GM11168 (cell line): ENCODE results near the gene SCAI.
"Not testable (repeated sequence)": the region's sequence is repeated elsewhere in the genome, so short reads cannot be mapped to it uniquely, and the experiment has no call there.

Experiments used
- in situ Hi-C: fragments of 300-500 bp; cut with MboI; formaldehyde crosslinking; loops from one replicate; pipeline ENCODE4 v1.12.0; 2022; ENCODE audit warnings: low sequenced_read_pairs; ENCODE audit not compliant: unreplicated experiment

SCAI gene

DNA sequence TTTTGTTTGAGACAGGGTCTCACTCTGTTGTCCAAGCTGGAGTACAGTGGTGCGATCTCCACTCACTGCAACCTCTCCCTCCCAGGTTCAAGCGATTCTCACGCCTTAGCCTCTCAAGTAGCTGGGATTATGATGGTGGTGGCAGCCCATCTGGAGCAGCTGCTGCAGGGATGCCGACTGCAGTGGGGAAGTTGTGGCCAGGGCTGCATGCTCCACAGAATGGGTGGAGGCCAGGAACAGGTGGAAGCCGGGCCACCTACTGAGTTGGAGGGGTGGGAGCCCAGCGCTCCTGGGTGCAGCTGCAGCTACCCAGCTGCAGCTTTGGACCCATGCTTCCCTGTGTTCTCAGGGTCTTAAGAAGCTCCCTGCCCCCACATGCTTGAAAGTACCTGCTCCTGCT is 99.7 kb downstream of the SCAI start:
- in situ Hi-C loops: no loop called here

DNA sequence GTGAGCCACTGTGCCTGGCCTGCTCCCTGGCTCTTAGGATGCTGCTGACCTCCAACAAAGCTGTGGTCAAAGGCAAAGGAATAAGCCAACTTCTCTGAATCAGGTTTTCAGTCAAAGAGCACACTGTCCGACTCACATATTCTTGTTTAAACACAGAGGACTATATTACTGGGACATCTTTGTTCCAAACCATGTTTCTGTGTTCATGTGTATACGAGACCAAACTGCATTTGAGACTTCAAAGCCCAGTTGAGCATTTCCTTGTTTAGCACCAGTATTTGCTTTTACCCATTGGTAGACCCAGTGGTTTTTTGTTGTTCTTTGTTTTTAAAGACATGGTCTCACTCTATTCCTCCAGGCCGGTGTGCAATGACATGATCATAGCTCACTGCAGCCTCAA is 100.2 kb downstream of the SCAI start:
- in situ Hi-C loops: no loop called here

DNA sequence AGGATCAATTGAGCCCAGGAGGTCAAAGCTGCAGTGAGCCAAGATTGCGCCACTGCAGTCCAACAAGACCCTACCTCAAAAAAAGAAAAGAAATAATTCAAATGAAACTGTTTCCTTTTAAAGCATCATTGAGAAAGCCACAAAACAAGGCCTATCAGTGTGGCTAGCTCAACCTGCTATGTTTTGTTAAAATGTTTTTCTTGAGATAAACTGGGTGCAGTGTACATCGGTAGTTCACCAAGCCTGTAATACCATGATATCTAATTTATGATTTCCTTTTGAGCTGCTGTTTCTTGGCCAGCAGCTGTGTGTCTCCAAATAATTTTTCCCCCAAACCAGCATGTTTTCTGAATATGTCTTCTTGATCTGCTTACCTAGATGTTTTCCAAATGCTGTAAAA is 105.2 kb downstream of the SCAI start:
- in situ Hi-C loops: no loop called here

DNA sequence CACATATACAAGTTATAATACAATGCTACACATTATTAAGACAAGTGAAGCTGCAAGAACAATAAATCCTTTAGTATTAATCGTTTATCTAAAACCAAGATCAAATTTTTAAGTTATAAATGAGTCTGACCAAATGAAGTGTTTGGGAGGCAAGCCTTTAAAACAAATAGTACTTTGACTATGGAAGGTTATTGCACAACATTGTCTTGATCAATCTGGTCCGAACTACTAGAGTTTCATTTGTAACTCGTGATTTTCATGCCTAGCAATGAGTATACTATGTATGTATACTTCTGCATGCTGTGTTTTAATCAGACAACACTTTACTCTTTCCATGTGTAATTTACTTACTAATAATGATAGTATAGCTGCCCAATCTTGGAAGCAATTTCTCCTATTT is 115.3 kb downstream of the SCAI start:
- in situ Hi-C loops: no loop called here

DNA sequence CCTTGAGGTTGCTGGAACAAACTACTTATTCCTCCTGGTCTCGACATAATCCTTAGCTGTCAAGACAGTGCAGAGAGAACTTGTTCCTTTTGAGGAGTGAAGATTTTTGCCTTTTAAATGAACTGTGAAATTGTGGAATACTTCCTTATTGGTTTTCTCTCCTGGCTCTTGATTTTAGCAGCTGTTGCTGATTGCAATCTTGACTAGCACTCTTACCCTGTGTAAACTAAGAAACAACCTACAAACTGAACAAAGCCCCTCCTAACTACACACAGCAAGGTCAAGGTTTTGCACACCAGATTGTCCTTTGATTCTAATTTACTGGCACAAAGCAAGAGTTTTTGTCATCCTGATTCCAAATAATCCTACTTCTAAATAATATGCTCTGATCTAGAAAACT is 118.4 kb downstream of the SCAI start:
- in situ Hi-C loops: no loop called here

DNA sequence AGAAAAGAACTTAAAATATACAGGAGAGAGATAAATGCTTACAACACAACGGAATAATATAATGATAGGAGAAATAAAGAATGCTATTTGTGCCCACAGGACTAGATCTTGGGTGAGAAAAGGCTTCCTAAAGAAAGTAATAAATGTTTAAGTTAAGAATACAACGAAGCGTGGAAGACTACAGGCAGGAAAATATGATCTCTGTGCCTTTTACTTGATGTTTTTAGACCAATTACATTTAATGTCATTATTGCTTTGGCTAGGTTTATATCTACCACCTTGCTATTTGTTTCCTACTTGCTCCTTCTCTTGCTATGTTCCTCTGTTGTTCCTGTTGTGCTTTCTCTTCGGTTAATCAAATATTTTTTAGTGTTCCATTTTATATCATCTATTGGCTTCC is 122.3 kb downstream of the SCAI start:
- in situ Hi-C loops: no loop called here

DNA sequence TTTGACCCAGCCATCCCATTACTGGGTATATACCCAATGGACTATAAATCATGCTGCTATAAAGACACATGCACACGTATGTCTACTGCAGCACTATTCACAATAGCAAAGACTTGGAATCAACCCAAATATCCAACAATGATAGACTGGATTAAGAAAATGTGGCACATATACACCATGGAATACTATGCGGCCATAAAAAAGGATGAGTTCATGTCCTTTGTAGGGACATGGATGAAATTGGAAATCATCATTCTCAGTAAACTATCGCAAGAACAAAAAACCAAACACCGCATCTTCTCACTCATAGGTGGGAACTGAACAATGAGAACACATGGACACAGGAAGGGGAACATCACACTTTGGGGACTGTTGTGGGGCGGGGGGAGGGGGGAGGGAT is 127.7 kb downstream of the SCAI start:
- in situ Hi-C loops: not testable (repeated sequence)

DNA sequence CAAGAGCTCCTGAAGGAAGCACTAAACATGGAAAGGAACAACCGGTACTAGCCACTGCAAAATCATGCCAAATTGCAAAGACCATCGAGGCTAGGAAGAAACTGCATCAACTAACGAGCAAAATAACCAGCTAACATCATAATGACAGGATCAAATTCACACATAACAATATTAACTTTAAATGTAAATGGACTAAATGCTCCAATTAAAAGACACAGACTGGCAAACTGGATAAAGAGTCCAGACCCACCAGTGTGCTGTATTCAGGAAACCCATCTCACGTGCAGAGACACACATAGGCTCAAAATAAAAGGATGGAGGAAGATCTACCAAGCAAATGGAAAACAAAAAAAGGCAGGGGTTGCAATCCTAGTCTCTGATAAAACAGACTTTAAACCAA is 131.3 kb downstream of the SCAI start:
- in situ Hi-C loops: not testable (repeated sequence)

DNA sequence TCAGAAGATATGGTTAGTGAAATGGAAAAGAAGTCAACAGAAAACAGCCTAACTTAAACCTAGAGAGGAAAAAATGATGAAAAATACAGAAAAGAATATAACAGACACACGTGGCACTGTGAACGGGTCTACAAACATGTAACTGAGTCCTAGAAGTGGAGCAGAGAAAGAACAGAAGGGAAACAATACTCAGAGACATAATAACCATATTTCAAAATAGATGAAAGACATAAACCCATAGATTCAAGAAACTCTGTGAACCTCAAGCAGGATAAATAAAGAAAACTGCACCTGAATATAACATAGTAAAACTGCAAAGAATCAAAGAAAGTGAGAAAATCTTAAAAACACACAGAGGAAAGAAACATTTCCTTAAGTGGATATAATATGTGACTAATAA is 134.7 kb downstream of the SCAI start:
- in situ Hi-C loops: no loop called here

DNA sequence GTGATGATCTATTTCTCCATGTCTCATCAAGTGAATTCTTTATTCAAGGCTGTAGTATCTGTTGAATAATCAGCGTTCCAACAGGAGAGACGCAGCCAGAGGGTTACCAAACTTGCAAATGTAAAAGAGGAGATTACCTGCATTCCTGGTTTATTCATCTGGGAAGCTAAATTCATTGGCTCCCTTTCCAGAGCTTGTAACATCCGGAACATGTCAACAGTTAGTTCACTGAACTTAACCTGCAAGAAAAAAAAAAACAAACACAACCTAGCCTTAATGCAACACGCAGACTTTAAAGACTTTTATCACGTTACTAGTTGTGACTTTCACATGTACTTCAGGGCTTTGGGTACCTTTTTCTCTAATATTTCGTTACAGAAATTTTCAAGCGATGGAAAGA is 140.0 kb downstream of the SCAI start:
- in situ Hi-C loops: no loop called here

DNA sequence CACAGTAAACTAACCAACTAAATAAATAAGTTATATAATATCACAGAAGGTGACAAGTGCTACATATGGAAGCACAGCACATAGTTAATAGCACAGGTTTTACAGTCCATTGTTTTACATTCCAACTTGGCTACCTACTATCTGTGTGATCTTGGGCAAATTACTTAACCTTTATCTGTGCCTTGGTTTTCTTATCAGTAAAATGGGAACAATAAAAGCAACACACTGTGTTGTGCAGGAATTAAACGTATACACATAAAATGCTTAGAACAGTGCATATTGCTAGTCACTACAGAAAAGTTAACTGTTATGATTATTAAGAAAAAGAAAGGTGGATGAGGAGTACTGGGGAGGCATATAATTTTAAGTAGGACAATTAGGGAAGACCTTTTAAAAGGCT is 159.6 kb downstream of the SCAI start:
- in situ Hi-C loops: no loop called here

DNA sequence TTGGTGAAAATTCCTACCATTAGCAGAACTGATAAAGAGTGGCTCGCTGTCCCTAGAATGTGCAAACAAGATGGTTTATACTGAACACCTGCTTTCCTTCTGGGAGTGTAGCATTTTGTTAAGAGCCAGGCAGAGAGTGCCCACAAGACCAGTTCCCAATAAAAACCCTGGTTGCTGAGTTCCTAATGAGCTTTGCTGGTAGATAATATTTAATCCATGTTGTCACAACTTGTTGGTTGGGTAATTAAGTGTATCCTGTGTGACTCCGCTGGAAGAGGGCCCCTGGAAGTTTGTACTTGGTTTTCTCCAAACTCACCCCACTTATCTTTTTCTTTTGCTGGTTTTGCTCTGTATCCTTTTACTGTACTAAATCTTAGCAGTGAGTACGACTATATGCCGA is 162.9 kb downstream of the SCAI start:
- in situ Hi-C loops: no loop called here

DNA sequence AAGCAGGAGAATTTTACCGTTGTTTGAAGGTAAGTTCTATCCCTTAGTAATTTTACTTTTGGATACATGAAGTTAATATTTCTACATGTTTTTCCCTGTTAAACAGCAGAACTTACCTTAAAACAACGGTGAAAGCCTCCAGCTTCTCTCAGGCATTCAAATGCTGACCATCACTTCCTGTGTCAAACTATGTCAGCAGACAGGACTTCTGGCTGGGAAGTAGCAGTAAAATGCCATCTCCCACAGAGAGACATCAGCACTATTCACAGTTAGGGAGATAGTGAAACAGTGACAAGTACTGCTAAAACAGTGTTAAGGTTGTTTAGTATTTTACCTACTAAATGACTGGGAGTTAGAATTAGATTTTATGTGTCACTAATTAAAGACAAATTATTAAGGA is 168.2 kb downstream of the SCAI start:
- in situ Hi-C loops: no loop called here

DNA sequence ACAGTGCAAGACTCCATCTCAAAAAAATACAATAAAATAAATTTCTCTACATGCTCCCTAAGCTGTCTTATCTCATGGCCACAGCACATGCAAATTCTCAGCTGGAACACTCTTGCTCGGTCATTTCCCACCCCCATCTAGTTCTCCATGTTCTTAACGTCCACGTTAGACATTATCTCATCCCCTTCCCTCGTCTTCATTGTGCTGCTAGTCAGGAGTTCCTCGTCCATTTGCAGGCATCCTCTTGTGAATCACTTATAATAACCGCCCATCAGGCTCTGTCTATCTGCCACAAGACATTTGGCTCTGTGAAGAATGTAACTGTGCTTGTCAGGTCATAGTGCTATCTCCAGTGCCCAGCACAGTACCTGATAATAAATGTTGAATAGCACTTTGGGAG is 169.5 kb downstream of the SCAI start:
- in situ Hi-C loops: no loop called here

DNA sequence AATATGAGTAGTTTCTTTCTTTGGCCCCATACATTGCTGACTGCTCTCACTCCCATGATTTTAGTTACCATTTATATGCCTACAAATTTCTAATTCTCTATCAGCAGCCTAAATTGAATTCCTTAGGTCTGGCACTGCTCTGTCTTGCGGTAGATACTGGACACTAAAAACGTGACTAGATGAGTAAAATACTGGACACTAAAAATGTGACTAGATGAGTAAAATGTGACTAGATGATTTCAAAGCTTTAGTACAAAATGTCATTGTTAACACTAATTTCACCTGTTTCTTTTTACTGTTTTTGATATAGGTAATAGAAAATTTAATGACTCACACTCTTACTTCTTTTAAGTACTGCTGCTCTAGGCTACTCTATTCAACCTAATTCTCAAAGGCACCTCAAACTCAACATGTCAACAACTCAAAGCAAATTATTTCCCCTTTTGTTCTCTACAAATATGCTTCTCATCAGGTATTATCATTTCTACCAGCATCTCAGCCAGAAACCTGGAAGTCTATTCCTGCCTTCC is 171.0 kb downstream of the SCAI start:
- in situ Hi-C loops: no loop called here

DNA sequence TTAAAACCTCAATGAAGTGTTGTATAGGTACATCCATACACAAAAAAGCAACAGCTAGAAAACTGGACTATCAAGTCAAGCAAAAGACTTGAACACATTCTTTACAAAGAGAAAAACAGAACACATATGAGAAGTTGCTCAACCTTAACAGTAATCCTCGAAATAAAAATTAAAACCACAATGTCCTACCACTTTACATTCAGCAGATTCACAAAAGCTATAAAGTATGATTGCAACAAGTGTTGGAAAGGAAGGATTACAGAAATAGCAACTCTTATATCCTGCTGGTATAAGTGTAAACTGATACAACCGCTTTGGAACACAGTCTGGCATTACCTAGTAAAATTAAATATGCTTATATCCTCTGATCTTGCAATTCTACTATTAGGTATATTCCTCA is 173.9 kb downstream of the SCAI start:
- in situ Hi-C loops: no loop called here

DNA sequence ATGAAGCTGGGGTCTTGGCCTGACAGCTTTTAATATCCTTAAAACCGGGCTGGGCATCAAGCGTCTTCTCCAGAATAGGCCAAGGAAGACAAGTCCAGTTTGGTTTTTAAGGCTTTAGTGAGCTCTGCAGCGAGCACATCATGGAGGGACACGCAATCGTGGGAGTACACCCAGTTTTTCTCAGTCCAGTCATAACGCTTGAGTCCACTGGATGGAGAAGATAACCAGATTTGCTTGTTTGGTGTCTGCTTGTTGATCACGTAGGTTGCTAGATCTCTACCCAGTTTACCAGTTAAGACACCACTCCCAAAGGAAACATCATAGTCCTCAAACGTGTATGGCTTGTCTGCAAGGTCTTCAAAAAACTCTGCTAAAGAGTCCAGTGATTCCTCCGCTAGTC is 175.1 kb downstream of the SCAI start:
- in situ Hi-C loops: no loop called here

DNA sequence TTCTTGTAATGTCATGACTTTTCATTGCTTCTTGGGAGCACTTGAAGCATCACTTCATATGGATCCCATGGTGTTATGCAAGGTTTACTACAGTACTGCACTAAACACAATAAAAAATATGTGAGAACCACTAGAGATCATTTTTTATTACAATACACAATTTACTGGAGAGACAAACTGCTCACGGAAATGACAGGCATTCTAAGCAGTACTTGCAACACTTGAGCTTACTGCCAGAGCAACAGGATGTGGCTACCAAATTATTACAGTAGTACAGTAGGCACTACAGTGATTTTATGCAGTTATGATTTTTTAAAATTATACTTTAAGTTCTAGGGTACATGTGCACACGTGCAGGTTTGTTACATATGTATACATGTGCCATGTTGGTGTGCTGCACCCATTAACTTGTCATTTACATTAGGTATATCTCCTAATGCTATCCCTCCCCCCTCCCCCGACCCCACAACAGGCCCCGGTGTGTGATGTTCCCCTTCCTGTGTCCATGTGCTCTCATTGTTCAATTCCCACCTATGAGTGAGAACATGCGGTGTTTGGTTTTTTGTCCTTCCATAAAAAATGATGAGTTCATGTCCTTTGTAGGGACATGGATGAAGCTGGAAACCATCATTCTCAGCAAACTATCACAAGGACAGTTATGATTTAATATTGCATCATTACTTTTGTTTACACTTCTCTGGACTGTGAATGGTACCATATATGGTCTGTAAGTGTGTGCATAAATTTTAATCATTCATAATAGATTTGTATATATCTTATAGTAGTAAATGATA is 177.4 kb downstream of the SCAI start:
- in situ Hi-C loops: not testable (repeated sequence)

DNA sequence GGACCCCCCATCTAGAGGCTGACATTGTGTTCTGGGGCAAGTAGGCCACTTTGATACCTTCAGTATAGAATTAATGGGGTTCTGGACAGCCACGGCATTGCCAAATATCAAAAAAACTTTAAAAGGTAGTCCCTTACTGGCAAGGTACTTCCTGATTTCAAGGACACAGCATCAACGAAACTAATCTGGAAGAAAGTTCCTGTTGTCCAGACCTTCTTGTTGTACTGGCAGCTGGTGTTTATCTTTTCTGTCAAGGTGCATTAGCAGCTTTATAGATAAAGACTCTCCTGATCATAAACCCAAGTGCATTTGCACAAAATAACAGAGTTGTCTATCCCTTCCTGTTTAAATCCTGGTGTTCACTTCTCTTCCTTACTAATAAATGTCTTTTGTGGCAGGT is 178.7 kb downstream of the SCAI start:
- in situ Hi-C loops: no loop called here

DNA sequence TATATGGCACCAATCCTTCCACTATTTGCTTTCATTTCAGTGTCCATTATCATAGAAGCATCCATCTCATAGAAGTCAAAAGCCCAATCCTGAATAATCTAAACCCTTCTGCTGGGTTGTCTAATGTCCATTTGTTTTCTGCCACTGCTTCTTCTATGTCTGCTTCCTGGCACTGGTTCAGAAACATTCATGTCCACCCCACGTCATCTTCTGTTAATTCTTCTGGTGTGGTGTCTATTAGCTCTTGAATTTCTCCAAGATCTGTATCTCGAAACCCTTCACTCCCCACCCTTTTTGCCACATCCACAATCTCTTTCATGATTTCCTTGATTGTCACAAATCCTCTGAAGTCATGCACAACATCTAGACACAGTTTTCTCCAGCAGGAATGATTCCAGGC is 179.3 kb downstream of the SCAI start:
- in situ Hi-C loops: no loop called here

DNA sequence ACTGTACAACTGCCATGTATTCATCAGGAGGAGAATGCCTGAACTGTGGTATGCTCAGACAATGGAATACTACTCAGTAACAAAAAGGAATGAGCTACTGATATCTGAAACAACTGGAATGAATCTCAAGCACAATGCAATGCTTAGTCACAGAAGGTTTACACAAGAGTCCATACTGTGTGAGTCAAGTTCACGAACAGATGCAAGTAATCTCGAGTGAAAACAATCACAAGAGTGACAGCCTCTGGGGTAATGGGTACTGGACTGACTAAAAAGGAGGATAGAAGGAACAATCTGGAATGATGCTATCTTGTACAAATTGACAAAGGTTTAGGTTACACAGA is 182.9 kb downstream of the SCAI start:
- in situ Hi-C loops: no loop called here

DNA sequence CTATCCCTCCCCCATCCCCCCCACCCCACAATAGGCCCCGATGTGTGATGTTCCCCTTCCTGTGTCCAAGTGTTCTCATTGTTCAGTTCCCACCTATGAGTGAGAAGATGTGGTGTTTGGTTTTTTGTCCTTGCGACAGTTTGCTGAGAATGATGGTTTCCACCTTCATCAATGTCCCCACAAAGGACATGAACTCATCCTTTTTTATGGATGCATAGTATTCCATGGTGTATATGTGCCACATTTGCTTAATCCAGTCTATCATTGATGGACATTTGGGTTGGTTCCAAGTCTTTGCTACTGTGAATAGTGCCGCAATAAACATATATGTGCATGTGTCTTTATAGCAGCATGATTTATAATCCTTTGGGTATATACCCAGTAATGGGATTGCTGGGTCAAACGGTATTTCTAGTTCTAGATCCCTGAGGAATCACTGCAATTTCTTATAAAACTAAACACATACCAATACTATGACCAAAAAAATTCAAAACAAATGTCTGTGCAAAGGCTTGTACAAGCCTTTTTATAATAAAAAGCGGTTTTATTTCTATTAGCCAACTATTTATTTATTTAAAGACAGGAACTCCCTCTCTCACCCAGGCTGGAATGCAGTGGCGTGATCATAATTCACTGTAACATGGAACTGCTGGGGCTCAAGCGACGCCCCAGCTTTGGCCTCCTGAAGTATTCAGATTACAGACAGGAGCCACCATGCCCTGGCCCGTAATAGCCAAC is 183.5 kb downstream of the SCAI start:
- in situ Hi-C loops: not testable (repeated sequence)
